ENCODE measurements around the gene PCCA.

- no peak for TF ChIP-seq EZH2 (IDR thresholded peaks at IDR 0.05; ENCODE audit: borderline replicate concordance, low read length)
- no peak for TF ChIP-seq CTCF (IDR thresholded peaks at IDR 0.05; ENCODE audit: low read length)
Observed at GRCh38 chr13:100480676-100481075, 391.8 kb downstream of the PCCA start.

All from OCI-LY1 (cell line).